Neural cell (in vitro differentiated cells): ENCODE data around the gene GAD2. TPM values are rescaled to one million over a fixed set of nuclear protein-coding genes. Genes with fewer than 3 reads are reported as not detected.

Experiments
- H2AFZ ChIP-seq: fragments of 200-600, 300-800 bp; sonication (generic), shearing (Covaris generic); 2 replicates; pipeline ENCODE4 v1.6.0; 2014; ENCODE audit warnings: low read depth, mild to moderate bottlenecking, antibody characterized with exemption, low read length, moderate library complexity
- H3F3A ChIP-seq: fragments of 200-600 bp; shearing (Covaris generic); 2 replicates; pipeline ENCODE4 v1.6.1; 2016; ENCODE audit warnings: mild to moderate bottlenecking, moderate library complexity, mixed read lengths, antibody characterized with exemption, low read length; ENCODE audit not compliant: insufficient read depth, poor library complexity, severe bottlenecking
- H3K27ac ChIP-seq: fragments of 200-600, 300-800 bp; sonication (generic), shearing (Covaris generic); 2 replicates; pipeline ENCODE4 v1.5.1; 2014; ENCODE audit warnings: mild to moderate bottlenecking, low read length, moderate library complexity
- H3K27me3 ChIP-seq: fragments of 300-800, 200-600 bp; sonication (generic), shearing (Covaris generic); 2 replicates; pipeline ENCODE4 v1.6.0; 2014; ENCODE audit warnings: mild to moderate bottlenecking, low read depth, low read length, moderate library complexity; ENCODE audit not compliant: insufficient read depth
- H3K36me3 ChIP-seq: fragments of 300-800, 200-600 bp; sonication (generic), shearing (Covaris generic); 2 replicates; pipeline ENCODE4 v1.5.1; 2014; ENCODE audit warnings: mild to moderate bottlenecking, antibody characterized with exemption, low read length, moderate library complexity; ENCODE audit not compliant: insufficient read depth
- H3K4me2 ChIP-seq: fragments of 300-800, 200-600 bp; sonication (generic), shearing (Covaris generic); 2 replicates; pipeline ENCODE4 v1.6.0; 2014; ENCODE audit warnings: mild to moderate bottlenecking, low read length
- H3K4me3 ChIP-seq: fragments of 300-800, 200-600 bp; sonication (generic), shearing (Covaris generic); 2 replicates; pipeline ENCODE4 v1.5.1; 2014; ENCODE audit warnings: mild to moderate bottlenecking, low read length, moderate library complexity
- H3K79me2 ChIP-seq: fragments of 200-600 bp; shearing (Covaris generic); replicated peaks from 2 replicates; pipeline ENCODE4 v1.6.0; 2014; ENCODE audit warnings: mild to moderate bottlenecking, low read length, moderate library complexity; ENCODE audit not compliant: insufficient read depth
- H3K9ac ChIP-seq: fragments of 300-800, 200-600 bp; sonication (generic), shearing (Covaris generic); 2 replicates; pipeline ENCODE4 v1.6.1; 2016; ENCODE audit warnings: mild to moderate bottlenecking, low read length, mixed read lengths
- H3K9me2 ChIP-seq: fragments of 200-600 bp; shearing (Covaris generic); 2 replicates; pipeline ENCODE4 v1.6.1; 2016; ENCODE audit warnings: mild to moderate bottlenecking, low read length, mixed read lengths; ENCODE audit not compliant: insufficient read depth
- H3K9me3 ChIP-seq: fragments of 200-600, 300-800 bp; sonication (generic), shearing (Covaris generic); 2 replicates; pipeline ENCODE4 v1.6.1; 2016; ENCODE audit warnings: mild to moderate bottlenecking, mixed run types, low read length, moderate library complexity, mixed read lengths
- H4K20me1 ChIP-seq: fragments of 200-600 bp; shearing (Covaris generic); 2 replicates; pipeline ENCODE4 v1.6.1; 2016; ENCODE audit warnings: mild to moderate bottlenecking, mixed run types; ENCODE audit not compliant: insufficient read depth
- EP300 ChIP-seq: fragments of 450-650 bp; conservative IDR thresholded peaks from 2 replicates; pipeline ENCODE4 v1.6.1; 2014; ENCODE audit warnings: antibody characterized with exemption, mild to moderate bottlenecking, moderate library complexity; ENCODE audit not compliant: poor library complexity, severe bottlenecking
- EZH2 ChIP-seq: fragments of 200-600, 300-800 bp; shearing (Covaris generic), sonication (generic); IDR thresholded peaks from 2 replicates; pipeline ENCODE4 v1.6.1; 2014; ENCODE audit warnings: antibody characterized with exemption, low read length, borderline replicate concordance, mild to moderate bottlenecking; ENCODE audit not compliant: insufficient read depth, poor library complexity, severe bottlenecking
- MXI1 ChIP-seq: fragments of 450-650 bp; conservative IDR thresholded peaks from 2 replicates; pipeline ENCODE4 v1.6.1; 2014; ENCODE audit warnings: antibody characterized with exemption, mild to moderate bottlenecking; ENCODE audit not compliant: poor library complexity, severe bottlenecking
- POLR2AphosphoS5 ChIP-seq: IDR thresholded peaks from 2 replicates; pipeline ENCODE4 v1.6.1; 2012
- RAD21 ChIP-seq: fragments of 450-650 bp; conservative IDR thresholded peaks from 2 replicates; pipeline ENCODE4 v1.6.1; 2014; ENCODE audit warnings: antibody characterized with exemption, mild to moderate bottlenecking, moderate library complexity
- SMC3 ChIP-seq: fragments of 450-650 bp; conservative IDR thresholded peaks from 2 replicates; pipeline ENCODE4 v1.6.1; 2014; ENCODE audit warnings: antibody characterized with exemption, mild to moderate bottlenecking, moderate library complexity; ENCODE audit not compliant: poor library complexity
- TAF1 ChIP-seq: IDR thresholded peaks from 2 replicates; pipeline ENCODE4 v1.6.1; 2012; ENCODE audit warnings: low read depth
- polyA plus RNA-seq: library from polyadenylated mRNA; depleted of rRNA; stranded (reverse); fragments of >200 nt; gene quantifications from 2 replicates; pipeline ENCODE4 v1.2.3, GENCODE V29; 2014
- TF ChIP-seq, protein P1 (sequence below): IDR thresholded peaks from 2 replicates; pipeline ENCODE4 v1.6.1; 2012; ENCODE audit warnings: borderline replicate concordance
- TF ChIP-seq, protein P2 (sequence below): fragments of 450-650 bp; IDR thresholded peaks from 2 replicates; pipeline ENCODE4 v1.5.1; 2014; ENCODE audit warnings: antibody characterized with exemption, mild to moderate bottlenecking, moderate library complexity; ENCODE audit not compliant: poor library complexity, severe bottlenecking

Gene GAD2
- polyA plus RNA-seq, 1 donor from 2014 or later = 192 TPM

- peak overlapping the region; percentile 86 for H3K4me3 ChIP-seq
- H3F3A ChIP-seq = peaks cover 7% of the 10 kb centered on the region
- H3K9me3 ChIP-seq = no peaks in the 10 kb centered on the region
- H3K9ac ChIP-seq = peak overlapping the region; percentile 99
- H3K9me2 ChIP-seq = no peaks in the 10 kb centered on the region
- H2AFZ ChIP-seq = no peak overlapping the region
- H3K79me2 ChIP-seq = peaks cover 85% of the 10 kb centered on the region
- H3K27me3 ChIP-seq = no peaks in the 10 kb centered on the region
- no peak for TF ChIP-seq EZH2
- no peak for TF ChIP-seq RAD21
- TF ChIP-seq, protein P1, sequence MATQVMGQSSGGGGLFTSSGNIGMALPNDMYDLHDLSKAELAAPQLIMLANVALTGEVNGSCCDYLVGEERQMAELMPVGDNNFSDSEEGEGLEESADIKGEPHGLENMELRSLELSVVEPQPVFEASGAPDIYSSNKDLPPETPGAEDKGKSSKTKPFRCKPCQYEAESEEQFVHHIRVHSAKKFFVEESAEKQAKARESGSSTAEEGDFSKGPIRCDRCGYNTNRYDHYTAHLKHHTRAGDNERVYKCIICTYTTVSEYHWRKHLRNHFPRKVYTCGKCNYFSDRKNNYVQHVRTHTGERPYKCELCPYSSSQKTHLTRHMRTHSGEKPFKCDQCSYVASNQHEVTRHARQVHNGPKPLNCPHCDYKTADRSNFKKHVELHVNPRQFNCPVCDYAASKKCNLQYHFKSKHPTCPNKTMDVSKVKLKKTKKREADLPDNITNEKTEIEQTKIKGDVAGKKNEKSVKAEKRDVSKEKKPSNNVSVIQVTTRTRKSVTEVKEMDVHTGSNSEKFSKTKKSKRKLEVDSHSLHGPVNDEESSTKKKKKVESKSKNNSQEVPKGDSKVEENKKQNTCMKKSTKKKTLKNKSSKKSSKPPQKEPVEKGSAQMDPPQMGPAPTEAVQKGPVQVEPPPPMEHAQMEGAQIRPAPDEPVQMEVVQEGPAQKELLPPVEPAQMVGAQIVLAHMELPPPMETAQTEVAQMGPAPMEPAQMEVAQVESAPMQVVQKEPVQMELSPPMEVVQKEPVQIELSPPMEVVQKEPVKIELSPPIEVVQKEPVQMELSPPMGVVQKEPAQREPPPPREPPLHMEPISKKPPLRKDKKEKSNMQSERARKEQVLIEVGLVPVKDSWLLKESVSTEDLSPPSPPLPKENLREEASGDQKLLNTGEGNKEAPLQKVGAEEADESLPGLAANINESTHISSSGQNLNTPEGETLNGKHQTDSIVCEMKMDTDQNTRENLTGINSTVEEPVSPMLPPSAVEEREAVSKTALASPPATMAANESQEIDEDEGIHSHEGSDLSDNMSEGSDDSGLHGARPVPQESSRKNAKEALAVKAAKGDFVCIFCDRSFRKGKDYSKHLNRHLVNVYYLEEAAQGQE = no peak
- TF ChIP-seq, protein P2, sequence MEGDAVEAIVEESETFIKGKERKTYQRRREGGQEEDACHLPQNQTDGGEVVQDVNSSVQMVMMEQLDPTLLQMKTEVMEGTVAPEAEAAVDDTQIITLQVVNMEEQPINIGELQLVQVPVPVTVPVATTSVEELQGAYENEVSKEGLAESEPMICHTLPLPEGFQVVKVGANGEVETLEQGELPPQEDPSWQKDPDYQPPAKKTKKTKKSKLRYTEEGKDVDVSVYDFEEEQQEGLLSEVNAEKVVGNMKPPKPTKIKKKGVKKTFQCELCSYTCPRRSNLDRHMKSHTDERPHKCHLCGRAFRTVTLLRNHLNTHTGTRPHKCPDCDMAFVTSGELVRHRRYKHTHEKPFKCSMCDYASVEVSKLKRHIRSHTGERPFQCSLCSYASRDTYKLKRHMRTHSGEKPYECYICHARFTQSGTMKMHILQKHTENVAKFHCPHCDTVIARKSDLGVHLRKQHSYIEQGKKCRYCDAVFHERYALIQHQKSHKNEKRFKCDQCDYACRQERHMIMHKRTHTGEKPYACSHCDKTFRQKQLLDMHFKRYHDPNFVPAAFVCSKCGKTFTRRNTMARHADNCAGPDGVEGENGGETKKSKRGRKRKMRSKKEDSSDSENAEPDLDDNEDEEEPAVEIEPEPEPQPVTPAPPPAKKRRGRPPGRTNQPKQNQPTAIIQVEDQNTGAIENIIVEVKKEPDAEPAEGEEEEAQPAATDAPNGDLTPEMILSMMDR = no peak
- TF ChIP-seq POLR2AphosphoS5 = peak; percentile 59
- peak; percentile 11 for TF ChIP-seq EP300
- no peak for TF ChIP-seq MXI1
- TF ChIP-seq SMC3 = no peak
- TF ChIP-seq TAF1 = no peak
- peak overlapping the region; percentile 98 for H3K27ac ChIP-seq
- H4K20me1 ChIP-seq = no peaks in the 10 kb centered on the region
- peak overlapping the region; percentile 67 for H3K4me2 ChIP-seq
- no peaks in the 10 kb centered on the region for H3K36me3 ChIP-seq
Measured at GRCh38 chr10:26215396-26215934, 1.1 kb upstream of the GAD2 start.

- no peak overlapping the region for H2AFZ ChIP-seq
- H3K4me2 ChIP-seq = peak overlapping the region; percentile 67
- H3K9me2 ChIP-seq = no peaks in the 10 kb centered on the region
- no peaks in the 10 kb centered on the region for H4K20me1 ChIP-seq
- H3K9ac ChIP-seq = peak overlapping the region; percentile 99
- peaks cover 7% of the 10 kb centered on the region for H3F3A ChIP-seq
- H3K36me3 ChIP-seq = no peaks in the 10 kb centered on the region
- H3K9me3 ChIP-seq = no peaks in the 10 kb centered on the region
- TF ChIP-seq, protein P2 = no peak
- TF ChIP-seq MXI1 (peak; percentile 42), TAF1 (peak; percentile 59), POLR2AphosphoS5 (peak; percentile 51), SMC3 (peak; percentile 38), EZH2 (no peak), EP300 (no peak), RAD21 (peak; percentile 25)
- TF ChIP-seq, protein P1 = no peak
- H3K27ac ChIP-seq = peak overlapping the region; percentile 98
- no peaks in the 10 kb centered on the region for H3K27me3 ChIP-seq
- H3K79me2 ChIP-seq = peaks cover 91% of the 10 kb centered on the region
- peak overlapping the region; percentile 86 for H3K4me3 ChIP-seq
Measured at GRCh38 chr10:26215935-26216584, 514 bp upstream of the GAD2 start.
